ENCODE data around the gene ZNF277.

The ZNF277 gene

GRCh38 chr7:112195717-112196116 lies 10.8 kb upstream of the ZNF277 start:
- Histone ChIP-seq H3K23ac (ENCODE audit: low read depth, low read length, poor library complexity) (no peak overlapping the region), H3K14ac (ENCODE audit: low read length) (no peak overlapping the region), H4K8ac (ENCODE audit: low read depth, low read length) (no peak overlapping the region), H3K9me3 (replicated peaks in 1 of 2; ENCODE audit: control insufficient read depth in 2 of 2, insufficient read depth in 1 of 2, low read depth in 1 of 2, low read length in 2 of 2) (peaks cover 0 to 4% of the 10 kb centered on the region in 2 donors), H2AFZ (ENCODE audit: low read length) (no peak overlapping the region), H3K4ac (ENCODE audit: low read length) (no peak overlapping the region), H3K4me1 (ENCODE audit: control insufficient read depth in 2 of 2, insufficient read depth in 1 of 2, low read depth in 1 of 2, low read length in 2 of 2) (no peaks in the 10 kb centered on the region), H3K4me2 (ENCODE audit: insufficient read depth, low read length, poor library complexity, severe bottlenecking) (no peak overlapping the region), H2BK120ac (ENCODE audit: low read depth, low read length) (no peak overlapping the region), H2BK12ac (ENCODE audit: low read length) (no peak overlapping the region), H3K9ac (ENCODE audit: low read depth, low read length, poor library complexity) (no peak overlapping the region), H3K36me3 (replicated peaks in 1 of 2; ENCODE audit: control insufficient read depth in 2 of 2, insufficient read depth in 2 of 2, low read length in 2 of 2) (no peaks in the 10 kb centered on the region), H4K91ac (ENCODE audit: low read depth, low read length, poor library complexity) (no peak overlapping the region), H2AK5ac (ENCODE audit: low read depth, low read length) (no peak overlapping the region), H2BK5ac (ENCODE audit: low read length) (no peak overlapping the region), H3K27me3 (ENCODE audit: control insufficient read depth in 3 of 3, insufficient read depth in 3 of 3, low read depth in 1 of 3, low read length in 3 of 3) (no peaks in the 10 kb centered on the region), H3K18ac (ENCODE audit: low read length) (no peak overlapping the region), H3K4me3 (ENCODE audit: low read length in 2 of 2) (no peak overlapping the region), H3K27ac (replicated peaks; ENCODE audit: low read length) (no peak overlapping the region), H3K79me1 (ENCODE audit: low read depth, low read length) (no peaks in the 10 kb centered on the region), H2BK15ac (ENCODE audit: low read length) (no peak overlapping the region)
- WGBS, 2 donors (ENCODE audit: extremely low coverage in 2 of 2, insufficient read length in 2 of 2, insufficient replicate concordance in 1 of 2), result no CpG with 5 or more reads among the region's 5 CpGs
- no peak for DNase-seq (ENCODE audit: low spot score)

- H2BK15ac ChIP-seq (ENCODE audit: low read length), result no peak overlapping the region
- no peaks in the 10 kb centered on the region for H3K4me1 ChIP-seq (ENCODE audit: control insufficient read depth in 2 of 2, insufficient read depth in 1 of 2, low read depth in 1 of 2, low read length in 2 of 2)
- H3K23ac ChIP-seq (ENCODE audit: low read depth, low read length, poor library complexity), result no peak overlapping the region
- no CpG with 5 or more reads among the region's 6 CpGs for WGBS, 2 donors (ENCODE audit: extremely low coverage in 2 of 2, insufficient read length in 2 of 2, insufficient replicate concordance in 1 of 2)
- no peak overlapping the region for H4K91ac ChIP-seq (ENCODE audit: low read depth, low read length, poor library complexity)
- DNase-seq (ENCODE audit: low spot score), result no peak
- no peaks in the 10 kb centered on the region for H3K36me3 ChIP-seq (replicated peaks in 1 of 2; ENCODE audit: control insufficient read depth in 2 of 2, insufficient read depth in 2 of 2, low read length in 2 of 2)
- H3K9me3 ChIP-seq (replicated peaks in 1 of 2; ENCODE audit: control insufficient read depth in 2 of 2, insufficient read depth in 1 of 2, low read depth in 1 of 2, low read length in 2 of 2), result peaks cover 0 to 4% of the 10 kb centered on the region in 2 donors
- H3K9ac ChIP-seq (ENCODE audit: low read depth, low read length, poor library complexity), result no peak overlapping the region
- no peak overlapping the region for H3K4ac ChIP-seq (ENCODE audit: low read length)
- H3K27ac ChIP-seq (replicated peaks; ENCODE audit: low read length), result no peak overlapping the region
- H3K14ac ChIP-seq (ENCODE audit: low read length), result no peak overlapping the region
- no peak overlapping the region for H2BK5ac ChIP-seq (ENCODE audit: low read length)
- H2BK120ac ChIP-seq (ENCODE audit: low read depth, low read length), result no peak overlapping the region
- H2BK12ac ChIP-seq (ENCODE audit: low read length), result no peak overlapping the region
- H3K4me2 ChIP-seq (ENCODE audit: insufficient read depth, low read length, poor library complexity, severe bottlenecking), result no peak overlapping the region
- H3K79me1 ChIP-seq (ENCODE audit: low read depth, low read length), result peaks cover 2% of the 10 kb centered on the region
- H3K18ac ChIP-seq (ENCODE audit: low read length), result no peak overlapping the region
- H2AK5ac ChIP-seq (ENCODE audit: low read depth, low read length), result no peak overlapping the region
- no peak overlapping the region for H3K4me3 ChIP-seq (ENCODE audit: low read length in 2 of 2)
- H3K27me3 ChIP-seq (ENCODE audit: control insufficient read depth in 3 of 3, insufficient read depth in 3 of 3, low read depth in 1 of 3, low read length in 3 of 3), result no peaks in the 10 kb centered on the region
- no peak overlapping the region for H2AFZ ChIP-seq (ENCODE audit: low read length)
- no peak overlapping the region for H4K8ac ChIP-seq (ENCODE audit: low read depth, low read length)
Measured at GRCh38 chr7:112197322-112197721, 9.2 kb upstream of the ZNF277 start.

- Histone ChIP-seq H3K36me3 (replicated peaks in 1 of 2; ENCODE audit: control insufficient read depth in 2 of 2, insufficient read depth in 2 of 2, low read length in 2 of 2) (no peaks in the 10 kb centered on the region), H2AK5ac (ENCODE audit: low read depth, low read length) (no peak overlapping the region), H3K4me2 (ENCODE audit: insufficient read depth, low read length, poor library complexity, severe bottlenecking) (no peak overlapping the region), H2BK12ac (ENCODE audit: low read length) (no peak overlapping the region), H4K8ac (ENCODE audit: low read depth, low read length) (no peak overlapping the region), H3K23ac (ENCODE audit: low read depth, low read length, poor library complexity) (no peak overlapping the region), H2BK5ac (ENCODE audit: low read length) (no peak overlapping the region), H2BK120ac (ENCODE audit: low read depth, low read length) (no peak overlapping the region), H3K4me3 (ENCODE audit: low read length in 2 of 2) (no peak overlapping the region), H3K9me3 (replicated peaks in 1 of 2; ENCODE audit: control insufficient read depth in 2 of 2, insufficient read depth in 1 of 2, low read depth in 1 of 2, low read length in 2 of 2) (no peaks in the 10 kb centered on the region), H2AFZ (ENCODE audit: low read length) (no peak overlapping the region), H3K14ac (ENCODE audit: low read length) (no peak overlapping the region), H3K27ac (replicated peaks; ENCODE audit: low read length) (no peak overlapping the region), H3K9ac (ENCODE audit: low read depth, low read length, poor library complexity) (no peak overlapping the region), H3K4ac (ENCODE audit: low read length) (no peak overlapping the region), H3K27me3 (ENCODE audit: control insufficient read depth in 3 of 3, insufficient read depth in 3 of 3, low read depth in 1 of 3, low read length in 3 of 3) (no peaks in the 10 kb centered on the region), H3K18ac (ENCODE audit: low read length) (no peak overlapping the region), H3K4me1 (ENCODE audit: control insufficient read depth in 2 of 2, insufficient read depth in 1 of 2, low read depth in 1 of 2, low read length in 2 of 2) (peaks cover 0 to 3% of the 10 kb centered on the region in 2 donors), H4K91ac (ENCODE audit: low read depth, low read length, poor library complexity) (no peak overlapping the region), H3K79me1 (ENCODE audit: low read depth, low read length) (peaks cover 2% of the 10 kb centered on the region), H2BK15ac (ENCODE audit: low read length) (no peak overlapping the region)
- WGBS, 2 donors (ENCODE audit: extremely low coverage in 2 of 2, insufficient read length in 2 of 2, insufficient replicate concordance in 1 of 2), result no CpG with 5 or more reads among the region's 2 CpGs
- DNase-seq (ENCODE audit: low spot score), result no peak
Measured at GRCh38 chr7:112199035-112199655, 7.3 kb upstream of the ZNF277 start.

- no peak overlapping the region for H3K18ac ChIP-seq (ENCODE audit: low read length)
- WGBS, 2 donors (ENCODE audit: extremely low coverage in 2 of 2, insufficient read length in 2 of 2, insufficient replicate concordance in 1 of 2), result no CpG with 5 or more reads among the region's 1 CpG
- no peak overlapping the region for H2BK120ac ChIP-seq (ENCODE audit: low read depth, low read length)
- H3K4me1 ChIP-seq (ENCODE audit: control insufficient read depth in 2 of 2, insufficient read depth in 1 of 2, low read depth in 1 of 2, low read length in 2 of 2), result peaks cover 0 to 3% of the 10 kb centered on the region in 2 donors
- no peak overlapping the region for H3K4me3 ChIP-seq (ENCODE audit: low read length in 2 of 2)
- H4K8ac ChIP-seq (ENCODE audit: low read depth, low read length), result no peak overlapping the region
- H4K91ac ChIP-seq (ENCODE audit: low read depth, low read length, poor library complexity), result no peak overlapping the region
- no peak overlapping the region for H2AFZ ChIP-seq (ENCODE audit: low read length)
- H3K27me3 ChIP-seq (ENCODE audit: control insufficient read depth in 3 of 3, insufficient read depth in 3 of 3, low read depth in 1 of 3, low read length in 3 of 3), result no peaks in the 10 kb centered on the region
- no peak for DNase-seq (ENCODE audit: low spot score)
- H3K36me3 ChIP-seq (replicated peaks in 1 of 2; ENCODE audit: control insufficient read depth in 2 of 2, insufficient read depth in 2 of 2, low read length in 2 of 2), result no peaks in the 10 kb centered on the region
- no peak overlapping the region for H2AK5ac ChIP-seq (ENCODE audit: low read depth, low read length)
- H2BK12ac ChIP-seq (ENCODE audit: low read length), result no peak overlapping the region
- no peak overlapping the region for H3K14ac ChIP-seq (ENCODE audit: low read length)
- H3K79me1 ChIP-seq (ENCODE audit: low read depth, low read length), result peaks cover 2% of the 10 kb centered on the region
- H2BK5ac ChIP-seq (ENCODE audit: low read length), result no peak overlapping the region
- no peak overlapping the region for H3K27ac ChIP-seq (replicated peaks; ENCODE audit: low read length)
- no peak overlapping the region for H3K23ac ChIP-seq (ENCODE audit: low read depth, low read length, poor library complexity)
- H3K4me2 ChIP-seq (ENCODE audit: insufficient read depth, low read length, poor library complexity, severe bottlenecking), result no peak overlapping the region
- no peak overlapping the region for H3K4ac ChIP-seq (ENCODE audit: low read length)
- no peak overlapping the region for H3K9ac ChIP-seq (ENCODE audit: low read depth, low read length, poor library complexity)
- no peaks in the 10 kb centered on the region for H3K9me3 ChIP-seq (replicated peaks in 1 of 2; ENCODE audit: control insufficient read depth in 2 of 2, insufficient read depth in 1 of 2, low read depth in 1 of 2, low read length in 2 of 2)
- no peak overlapping the region for H2BK15ac ChIP-seq (ENCODE audit: low read length)
Measured at GRCh38 chr7:112199672-112200071, 6.8 kb upstream of the ZNF277 start.

All from neuronal stem cell (in vitro differentiated cells).